GM18858 (cell line): ENCODE results near the gene ANKRD44.

Experiments
- ATAC-seq: cut with Tn5 transposase; IDR thresholded peaks from one replicate; pipeline ENCODE4 v1.9.1; 2021; ENCODE audit not compliant: unreplicated experiment

ANKRD44 gene

DNA sequence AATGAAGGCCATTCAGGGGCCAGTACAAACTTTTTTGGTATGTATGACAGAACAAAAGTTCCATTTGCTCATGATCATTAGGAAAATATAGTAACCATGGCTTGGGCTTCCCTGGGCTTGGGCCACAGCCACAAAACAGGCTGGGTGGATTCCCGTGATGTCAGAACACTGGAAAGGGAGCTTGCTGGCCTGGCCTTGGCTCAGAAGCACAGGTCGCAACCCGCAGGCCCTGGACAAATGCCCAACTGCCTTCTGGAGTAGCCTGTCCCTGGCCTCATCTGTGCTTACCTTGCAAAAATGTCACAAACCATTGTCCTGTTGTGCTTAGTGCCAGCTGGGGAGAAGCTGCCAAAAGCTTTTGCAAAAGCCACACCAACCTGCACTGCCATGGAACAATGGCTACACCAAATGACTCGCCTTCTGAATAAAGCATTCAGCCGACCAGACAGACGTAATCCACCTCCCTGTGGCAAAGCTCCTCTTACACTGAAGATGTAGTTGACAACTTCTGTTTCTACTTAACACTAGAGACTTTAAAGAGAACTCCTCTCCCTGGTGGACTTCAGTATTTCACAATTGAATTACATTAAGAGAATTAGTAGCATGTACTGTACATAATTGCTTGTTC lies 125.5 kb downstream of the ANKRD44 start:
- ATAC-seq, result no peak

DNA sequence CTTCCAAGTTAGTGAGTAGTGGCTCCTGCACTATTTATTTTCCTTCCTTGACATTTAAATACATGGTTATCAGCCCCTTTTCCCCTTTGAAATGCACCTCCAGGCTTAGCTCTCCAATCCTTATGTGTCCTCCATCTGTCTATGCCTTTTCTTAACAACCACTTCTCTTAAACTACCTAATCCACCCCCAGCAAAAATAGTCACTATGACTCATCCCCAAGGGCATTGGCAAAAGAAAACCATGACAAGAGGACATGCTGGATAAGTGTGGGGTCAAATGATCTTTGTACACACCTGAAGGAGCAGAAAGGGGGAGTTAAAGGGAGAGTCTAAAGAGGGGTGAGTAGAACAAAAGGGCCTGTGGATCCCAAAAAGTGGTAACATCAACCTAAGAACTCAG lies 127.2 kb downstream of the ANKRD44 start:
- ATAC-seq, result no peak

DNA sequence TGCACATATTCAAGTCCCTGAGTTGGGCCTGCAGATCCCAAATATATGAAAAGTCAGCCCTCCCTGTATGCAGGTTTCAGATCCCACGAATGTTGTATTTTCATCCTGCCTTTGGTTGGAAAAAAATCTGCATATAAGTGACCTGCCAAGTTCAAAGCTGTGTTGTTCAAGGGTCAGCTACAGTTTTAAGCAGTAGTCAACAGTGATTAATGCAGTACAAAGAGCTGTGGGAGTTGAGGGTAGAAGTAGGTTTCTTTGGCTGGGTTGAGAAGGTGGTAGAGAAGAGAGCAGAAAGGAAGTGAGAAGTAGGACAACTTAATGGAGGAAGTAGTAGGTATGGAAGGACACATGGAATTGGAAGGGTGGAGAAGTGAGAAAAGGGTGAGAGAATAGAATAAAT lies 127.9 kb downstream of the ANKRD44 start:
- no peak for ATAC-seq

DNA sequence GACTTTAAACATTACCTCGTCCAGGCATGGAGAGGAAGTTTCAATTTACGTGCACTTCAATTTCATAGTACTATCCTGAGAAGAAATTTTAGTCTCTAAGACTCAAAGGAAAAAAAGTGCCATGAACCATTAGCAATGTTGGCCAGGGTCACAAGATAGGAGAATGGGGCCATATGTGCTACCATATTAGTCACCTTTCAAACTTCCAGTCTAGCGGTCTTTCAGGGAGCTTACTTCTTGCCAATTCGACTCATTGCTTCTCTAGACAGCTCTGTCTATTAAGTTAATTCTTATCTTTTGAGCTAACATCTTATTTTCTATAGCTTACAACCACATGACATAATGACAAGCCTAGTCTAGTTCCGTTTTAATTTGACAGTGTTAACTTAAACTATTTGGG lies 129.1 kb downstream of the ANKRD44 start:
- no peak for ATAC-seq

DNA sequence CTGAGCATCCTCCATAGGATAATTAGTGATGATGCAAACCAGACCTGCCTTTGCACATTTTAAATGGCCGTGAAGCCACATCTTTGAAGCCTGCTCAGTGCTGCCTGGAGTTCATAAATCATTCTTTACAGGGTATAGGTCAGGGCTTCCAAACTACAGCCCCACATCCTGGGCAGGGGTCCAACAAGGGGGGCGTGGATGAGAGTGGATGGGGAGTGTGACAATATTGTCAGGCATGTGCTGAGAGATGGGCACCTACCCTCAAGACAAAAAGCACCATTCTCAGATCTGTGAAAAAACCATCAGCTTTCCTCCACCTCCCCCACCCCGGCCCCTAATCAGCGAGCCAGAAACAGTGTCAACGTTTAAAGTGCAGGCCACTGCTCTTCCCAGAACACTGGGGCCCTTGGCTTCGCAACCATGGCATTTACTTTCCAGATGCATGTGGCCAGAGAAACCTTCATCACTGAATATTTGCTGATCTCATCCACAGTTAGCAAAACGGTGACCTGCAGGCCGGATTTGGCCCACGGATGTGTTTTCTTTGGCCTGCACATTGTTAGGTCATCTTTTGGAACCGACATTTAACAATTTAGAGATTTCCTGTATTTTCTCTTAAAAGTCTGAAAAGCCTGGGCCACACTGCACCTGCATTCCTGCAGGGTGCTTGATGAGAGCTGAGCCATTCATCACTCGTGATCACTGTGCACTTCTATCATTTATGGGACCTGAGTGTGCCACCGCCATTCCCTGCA lies 130.7 kb downstream of the ANKRD44 start:
- no peak for ATAC-seq

DNA sequence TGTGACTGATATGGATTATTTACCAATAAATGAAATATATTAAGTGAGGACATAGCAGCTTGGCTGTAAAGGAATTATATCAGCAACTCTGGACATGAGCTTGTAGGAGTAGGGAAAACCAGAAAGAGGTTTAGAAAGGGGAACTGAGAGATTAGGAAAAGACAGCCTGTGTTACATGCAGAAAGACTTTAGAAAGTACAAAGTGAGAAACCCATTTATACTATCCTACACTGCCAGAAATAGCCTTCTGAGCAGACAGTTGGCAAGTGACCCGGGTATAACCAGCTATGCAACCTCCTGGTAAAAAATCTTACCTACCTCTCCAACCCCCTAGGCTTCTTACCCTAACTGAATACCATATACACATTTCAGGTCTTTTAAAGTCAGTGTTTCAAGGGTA lies 134.1 kb downstream of the ANKRD44 start:
- ATAC-seq, result no peak

DNA sequence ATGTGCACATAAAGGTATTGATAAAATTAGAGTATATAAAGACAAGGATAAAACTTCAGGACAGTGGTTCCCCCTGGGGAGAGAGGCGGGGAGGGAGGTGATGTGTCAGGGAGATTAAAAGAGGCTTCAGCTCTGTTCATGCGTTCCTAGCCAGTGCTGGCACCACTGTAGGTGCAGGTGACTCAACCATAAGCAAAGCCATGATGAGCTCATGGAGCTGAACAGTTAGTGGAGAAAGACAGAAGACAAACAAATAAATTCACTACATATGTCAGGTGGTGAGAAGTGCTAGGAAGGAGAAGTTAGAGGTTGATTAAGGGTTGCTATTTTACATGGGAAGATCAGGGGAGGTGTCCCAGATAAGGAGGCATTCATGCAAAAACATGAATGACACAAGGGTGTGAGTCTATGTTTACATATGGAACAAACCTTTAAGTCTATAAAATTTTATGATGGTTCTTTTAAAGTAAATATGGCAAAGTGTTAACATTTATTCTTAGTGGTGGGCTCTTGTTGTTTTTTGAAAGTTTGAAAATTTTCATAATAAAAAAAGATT lies 136.0 kb downstream of the ANKRD44 start:
- ATAC-seq, result no peak

DNA sequence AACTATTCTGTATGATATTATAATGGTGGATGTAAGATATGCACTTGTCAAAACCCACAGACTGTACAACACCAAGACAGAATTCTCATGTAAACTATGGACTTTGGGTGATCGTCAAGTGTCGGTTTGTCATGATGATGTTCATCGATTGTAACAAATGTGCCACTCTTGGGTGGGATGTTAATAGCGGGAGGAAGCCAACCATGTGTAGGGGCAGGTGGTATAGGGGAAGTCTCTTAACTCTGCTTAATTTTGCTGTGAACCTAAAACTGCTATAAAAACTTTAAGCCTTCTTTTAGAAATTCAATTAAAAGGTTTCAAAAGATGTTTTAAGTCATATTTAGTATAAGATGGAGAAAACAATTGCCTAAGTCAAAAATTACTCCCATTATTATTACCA lies 139.0 kb downstream of the ANKRD44 start:
- no peak for ATAC-seq

DNA sequence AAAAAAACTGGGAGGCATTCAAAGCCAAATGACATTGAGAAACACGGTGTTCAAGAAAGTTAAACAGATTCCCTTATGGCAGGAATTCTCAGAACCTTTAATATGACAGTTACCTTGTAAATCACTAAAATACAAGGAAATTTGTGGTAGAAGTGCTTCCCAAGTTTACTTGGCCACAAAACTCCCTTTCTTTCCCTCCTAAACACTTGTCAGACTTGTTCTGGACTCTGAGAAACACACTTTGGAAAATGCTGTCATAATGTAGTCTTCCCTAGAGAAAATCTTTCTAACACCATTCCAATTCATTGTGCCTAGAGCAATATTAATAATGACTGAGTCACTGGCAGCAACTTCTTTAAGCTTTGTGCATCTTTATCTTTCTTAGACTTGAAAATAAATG lies 140.4 kb downstream of the ANKRD44 start:
- ATAC-seq, result no peak

DNA sequence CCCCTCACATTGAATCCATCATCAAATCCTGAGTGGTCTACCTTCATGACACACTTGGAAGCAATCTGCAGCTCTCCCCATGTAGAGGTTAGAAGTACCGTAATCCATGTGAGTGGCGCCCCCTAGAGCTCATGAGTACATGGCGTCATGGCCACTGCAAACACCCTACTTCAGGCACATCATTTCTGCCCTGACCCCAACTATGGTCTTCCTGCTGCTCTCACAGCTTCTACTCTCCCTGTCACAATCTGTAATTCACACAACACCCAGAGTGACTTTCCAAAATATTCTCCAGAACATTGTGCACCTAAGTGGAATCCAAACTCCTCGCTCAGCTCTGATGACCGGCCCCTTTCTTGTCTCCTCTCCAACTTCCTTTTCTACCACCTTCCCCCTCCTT lies 141.9 kb downstream of the ANKRD44 start:
- ATAC-seq, result peak; percentile 38

DNA sequence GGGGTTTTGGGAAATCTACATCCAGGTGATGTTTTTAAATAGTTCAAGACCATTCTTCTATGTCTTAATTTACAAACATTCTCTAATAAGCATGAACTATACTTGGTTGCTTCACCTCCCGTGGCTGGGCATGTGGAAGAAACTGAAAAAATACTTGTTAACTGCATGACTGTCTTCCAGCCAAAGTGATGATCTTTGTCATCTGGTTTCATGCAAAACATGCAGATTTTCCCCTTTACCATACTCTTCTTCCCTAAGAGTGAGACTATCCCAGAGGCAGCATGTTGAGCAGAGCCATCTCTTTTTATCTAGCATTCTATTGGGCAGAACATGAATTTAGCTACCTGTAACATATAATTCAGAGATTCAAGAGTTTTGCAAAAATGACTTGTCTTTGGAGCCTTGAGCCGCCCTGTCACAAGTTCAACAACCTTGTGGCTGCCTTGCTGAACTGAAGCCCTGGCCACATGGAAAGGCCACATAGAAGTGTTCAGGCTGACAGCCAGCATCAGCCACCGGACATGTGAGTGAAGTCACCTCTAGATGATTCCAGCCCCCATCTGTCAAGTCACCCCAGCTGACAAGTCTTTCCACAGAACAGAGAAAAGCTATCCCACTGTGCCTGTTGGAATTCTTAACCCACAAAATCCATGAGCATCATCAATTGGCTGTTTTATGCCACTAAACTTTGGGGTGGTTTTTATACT lies 142.8 kb downstream of the ANKRD44 start:
- ATAC-seq, result no peak

DNA sequence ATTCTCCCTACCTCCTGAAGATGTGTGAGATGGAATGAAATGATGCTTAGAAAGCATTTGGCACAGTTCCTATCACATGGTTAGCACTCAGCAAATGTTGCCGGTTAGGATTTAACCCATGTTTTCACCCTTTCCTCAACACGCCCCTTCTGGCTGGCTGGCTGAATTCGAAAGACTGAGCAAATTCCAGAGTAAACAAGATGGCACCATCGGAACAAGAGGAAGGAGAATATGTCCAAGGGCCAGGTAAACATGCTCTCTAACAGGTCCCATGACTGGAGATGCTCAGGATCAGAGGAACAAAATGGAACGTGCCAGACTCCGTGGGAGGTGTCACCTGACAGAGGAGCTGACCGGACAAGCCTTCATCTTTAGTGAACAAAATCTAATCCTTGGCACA lies 145.6 kb downstream of the ANKRD44 start:
- no peak for ATAC-seq

DNA sequence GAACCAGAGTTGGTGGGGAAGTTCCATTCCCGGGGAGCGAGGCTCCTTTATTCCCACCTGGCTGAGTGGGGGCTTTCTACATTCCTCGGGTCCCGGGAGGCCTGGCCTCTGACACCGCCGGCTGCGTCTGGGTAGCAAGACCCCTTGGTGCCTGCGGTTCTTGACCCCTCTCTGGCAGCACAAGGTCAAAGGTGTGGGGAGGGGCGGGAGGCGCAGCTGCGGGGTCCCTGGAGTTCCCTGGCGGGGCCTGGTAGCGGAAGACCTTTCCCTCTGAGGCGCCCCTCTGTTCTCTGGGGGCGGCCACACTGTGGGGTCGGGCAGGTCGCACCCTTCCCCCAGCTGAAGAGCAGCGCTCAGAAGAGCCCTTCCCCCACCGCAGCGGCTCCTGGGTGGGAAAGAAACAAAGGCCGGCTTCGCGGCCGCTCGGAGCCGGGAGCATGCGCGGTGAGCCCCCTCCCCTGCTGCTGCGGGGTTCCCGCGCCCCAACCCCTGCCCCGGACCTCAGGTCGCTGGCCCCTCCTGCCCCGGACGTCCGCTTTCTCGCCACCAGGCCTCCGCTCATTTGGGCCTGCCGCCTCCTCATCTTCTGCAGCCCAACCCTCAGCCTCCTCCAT lies 146.3 kb downstream of the ANKRD44 start:
- ATAC-seq, result no peak

DNA sequence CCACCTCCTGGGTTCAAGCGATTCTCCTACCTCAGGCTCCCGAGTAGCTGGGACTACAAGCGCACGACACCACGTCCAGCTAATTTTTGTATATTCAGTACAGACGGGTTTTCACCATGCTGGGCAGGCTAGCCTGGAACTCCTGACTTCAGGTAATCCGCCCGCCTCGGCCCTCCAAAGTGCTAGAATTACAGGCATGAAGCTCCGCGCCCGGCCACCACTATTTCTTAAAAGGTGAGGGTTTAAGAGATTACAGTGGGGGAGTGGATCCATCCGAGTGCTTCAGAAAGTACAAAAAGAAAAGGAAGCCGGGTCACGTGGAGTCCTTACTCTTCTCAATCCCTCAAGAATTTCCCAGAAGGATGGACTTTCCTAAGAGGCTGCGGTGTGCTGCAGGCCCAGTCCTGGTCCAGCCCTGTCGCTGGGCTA lies 146.9 kb downstream of the ANKRD44 start:
- ATAC-seq, result no peak

DNA sequence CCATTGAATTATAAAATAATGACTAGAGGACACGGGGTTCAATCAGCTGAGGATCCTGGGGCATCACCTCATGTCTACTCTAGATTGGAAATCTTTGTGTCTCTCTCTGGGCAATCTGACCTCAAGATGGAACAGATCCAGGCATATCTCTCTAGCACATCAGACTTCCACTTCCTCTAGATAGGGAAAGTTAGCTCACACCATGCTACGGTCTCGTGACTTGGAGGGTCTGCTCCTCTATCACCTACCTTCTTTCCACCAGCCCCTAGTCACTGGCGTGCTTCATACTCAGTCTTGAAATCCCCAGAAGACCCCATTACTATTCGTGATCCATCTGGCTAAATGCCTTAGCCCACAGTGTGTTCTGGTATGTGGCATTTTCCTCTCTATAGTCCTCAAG lies 148.8 kb downstream of the ANKRD44 start:
- no peak for ATAC-seq

DNA sequence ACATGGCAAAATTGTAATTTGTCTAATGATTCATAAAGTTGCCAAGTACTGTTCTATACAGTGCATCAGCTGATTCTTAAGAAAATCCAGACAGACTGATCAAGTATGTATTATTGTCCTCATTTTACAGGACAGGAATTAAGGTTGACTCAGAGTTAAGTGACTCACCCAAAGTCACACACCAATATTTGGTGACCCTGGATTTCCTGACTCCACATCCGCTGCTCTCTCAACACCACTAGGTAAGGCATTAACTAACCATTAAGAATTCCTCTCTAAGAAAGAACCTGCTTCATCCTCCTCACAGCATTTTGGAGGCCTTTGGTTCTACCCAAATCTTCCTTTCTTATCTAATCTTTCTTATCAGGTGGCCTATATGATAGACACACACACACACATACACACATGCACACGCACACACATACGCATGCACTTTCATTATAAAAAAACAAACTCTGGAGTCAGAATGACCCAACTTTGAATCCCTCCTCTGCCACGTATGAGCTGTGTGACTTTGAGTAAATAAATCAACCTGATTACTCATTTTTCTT lies 150.8 kb downstream of the ANKRD44 start:
- no peak for ATAC-seq

DNA sequence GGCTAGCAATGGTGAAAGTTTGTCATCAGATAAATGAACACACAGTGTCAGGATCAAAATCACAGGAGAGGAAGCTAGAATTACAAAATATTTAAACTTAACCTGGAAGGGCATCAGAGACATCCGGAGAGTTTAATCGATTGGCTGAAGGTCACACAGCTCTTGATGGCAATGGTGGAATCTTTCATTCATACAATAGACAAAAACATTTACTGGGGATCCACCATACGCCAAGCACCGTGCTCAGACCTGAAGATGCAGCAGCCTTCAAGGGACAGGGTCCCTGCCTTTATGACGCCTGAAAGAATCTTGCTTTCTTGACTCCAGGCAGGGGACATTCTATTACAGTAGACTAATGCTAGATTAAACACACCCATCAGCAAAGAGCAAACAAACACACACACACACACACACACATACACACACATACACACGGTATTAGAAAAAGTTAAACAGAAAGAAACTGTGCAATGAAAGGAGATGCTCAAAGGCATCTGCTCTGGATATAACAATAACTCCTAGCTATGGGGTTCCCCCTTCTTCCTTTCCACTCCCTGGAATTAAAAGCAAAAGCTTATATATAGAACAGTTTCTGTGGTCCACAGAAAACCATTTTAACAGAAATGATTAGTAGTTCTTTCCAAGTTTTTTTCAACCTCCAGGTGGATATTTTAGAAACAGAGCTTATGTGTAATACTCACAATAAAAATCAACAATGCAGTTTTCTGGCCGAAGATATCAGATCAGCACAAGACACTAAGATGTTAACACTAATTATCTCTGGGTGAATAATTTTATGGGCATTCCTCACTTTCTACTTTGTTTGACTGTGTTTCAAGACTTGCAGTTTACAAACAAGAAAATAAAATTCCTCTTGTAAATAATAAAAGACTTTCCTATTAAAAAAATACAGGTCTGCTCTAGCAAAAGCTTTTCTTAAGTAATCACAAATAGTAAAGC lies 151.7 kb downstream of the ANKRD44 start:
- ATAC-seq, result no peak

DNA sequence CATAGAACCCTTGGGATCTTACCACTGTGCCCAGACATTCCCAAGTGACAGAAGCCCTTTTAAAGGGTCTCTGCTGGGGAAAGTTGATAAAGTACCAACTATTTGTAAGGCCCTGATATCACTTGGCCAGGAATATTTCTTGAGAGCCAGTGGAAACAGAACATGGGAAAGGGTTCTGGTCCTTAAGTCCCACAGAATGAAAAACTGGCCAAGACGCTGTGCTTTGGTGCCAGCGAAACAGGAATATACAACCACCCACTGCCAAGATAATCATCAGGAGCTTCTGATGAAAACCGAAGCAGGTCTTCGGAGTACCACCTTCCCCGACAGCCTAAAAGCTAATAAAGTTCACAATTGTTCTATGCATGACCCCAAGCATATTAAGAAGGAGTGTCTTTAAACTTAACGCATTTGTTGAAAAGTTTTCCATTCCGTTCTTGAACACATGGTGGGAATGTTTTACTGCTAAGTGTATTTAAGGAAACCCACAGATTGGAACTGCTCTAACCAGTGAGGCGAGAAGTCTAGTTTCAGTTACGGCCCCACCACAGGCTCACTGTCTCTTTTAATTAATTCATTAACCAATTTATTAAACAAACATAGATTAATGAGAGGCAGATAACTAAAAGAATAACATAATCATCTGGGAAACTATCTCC lies 152.6 kb downstream of the ANKRD44 start:
- no peak for ATAC-seq

DNA sequence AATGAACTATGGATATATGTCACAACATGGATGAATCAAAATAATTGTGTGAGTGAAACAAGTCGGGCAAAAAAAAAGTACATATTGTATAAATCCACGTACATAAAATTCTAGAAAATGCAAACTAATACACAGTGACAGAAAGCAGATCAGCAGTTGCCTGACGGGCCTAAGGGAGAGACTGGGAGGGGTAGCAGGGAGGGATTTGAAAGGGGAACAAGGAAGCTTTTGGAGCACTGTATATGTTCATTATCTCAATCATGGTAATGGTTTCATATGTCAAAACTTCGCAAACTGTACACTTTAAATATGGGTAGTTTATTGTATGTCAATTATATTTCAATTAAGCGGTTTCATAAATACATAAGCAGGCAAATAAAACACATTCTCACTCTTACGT lies 153.8 kb downstream of the ANKRD44 start:
- no peak for ATAC-seq
